ENCODE data around the gene MOSMO. TPM values are rescaled to one million over a fixed set of nuclear protein-coding genes. Genes with fewer than 3 reads are reported as not detected.

The MOSMO gene
- total and polyA plus RNA-seq, 2 of the 13 experiments (the other 11 are each of a cell fraction or from before 2014, with no cell fraction given), result 26.7 to 32.6 TPM

GRCh38 chr16:21997697-21998480 lies 10.0 kb upstream of the MOSMO start:
- no TSS peak for BruUV-seq (replicated peaks)
- CTCF ChIA-PET (ENCODE audit: low intra/inter-chr PET ratio, low total read pairs), result interaction anchor here (7.2 kb wide), 1 partner anchor 80 kb away, joined by 169 read pairs; no protein-coding TSS in a partner anchor
- Histone ChIP-seq H4K20me1 (ENCODE audit: insufficient read depth, low read length) (no peaks in the 10 kb centered on the region), H3K4me2 (ENCODE audit: low read depth, low read length) (peak overlapping the region; percentile 52), H3K27ac (ENCODE audit: extremely low read length, insufficient read depth, low read length) (peak overlapping the region; percentile 38), H2AFZ (ENCODE audit: low read length) (peak overlapping the region; percentile 74), H3K9me3 (ENCODE audit: low read length) (no peaks in the 10 kb centered on the region), H3K79me2 (ENCODE audit: insufficient read depth, low read length) (no peaks in the 10 kb centered on the region), H3K27me3 (ENCODE audit: control insufficient read depth in 1 of 2, insufficient read depth in 2 of 2, low read length in 2 of 2) (peaks cover 0 to under 1% of the 10 kb centered on the region in 2 experiments; a peak in 1 of 5 replicates), H3K9ac (ENCODE audit: insufficient read depth, low read depth, low read length) (no peak overlapping the region), H3K4me1 (ENCODE audit: insufficient read depth, low read length) (peaks cover 61% of the 10 kb centered on the region), H3K36me3 (replicated peaks in 1 of 2; ENCODE audit: control insufficient read depth in 1 of 2, insufficient read depth in 2 of 2, low read length in 2 of 2) (no peaks in the 10 kb centered on the region), H3K4me3 (replicated peaks in 1 of 3; ENCODE audit: insufficient read depth in 1 of 3, low read depth in 2 of 3, low read length in 3 of 3) (0 out of 6 replicates have a peak overlapping the region, but pooled peaks of 1 of the 3 experiments have one; percentile 12)
- DNase-seq (ENCODE audit: low spot score) (no peak), ATAC-seq (peak; percentile 41), FAIRE-seq (no peak)
- intact Hi-C loops (cut with micrococcal nuclease; ENCODE audit: unreplicated experiment), result no loop called here
- in situ Hi-C loops (cut with HindIII; ENCODE audit: extremely low pct_ligation_motif_present, low pct_unique_long_range_greater_than_20kb), result loop anchor here (5.0 kb wide), 2 partner anchors 99 to 189 kb away; no protein-coding TSS in a partner anchor
- POLR2A ChIA-PET, result interaction anchor here (0.9 to 1.9 kb wide), 5 partner anchors 10 to 194 kb away, joined by 4 to 8 read pairs (median 4); partner anchors contain the start of gene MOSMO
- WGBS (ENCODE audit: low lambda C conversion rate), result 59% methylated on average over 7 of the region's 7 CpGs
- no peak for TF ChIP-seq PLSCR1 (CRISPR knock-in tag; IDR thresholded peaks at IDR 0.05; ENCODE audit: borderline replicate concordance)
- 0 out of 2 replicates have a peak, but pooled peaks have one; percentile 13 for TF ChIP-seq CTCF (CRISPR knock-in tag; IDR thresholded peaks at IDR 0.05)
- no peak for TF ChIP-seq CREB1 (IDR thresholded peaks at IDR 0.05)
- TF ChIP-seq CREB1 (CRISPR knock-in tag; IDR thresholded peaks at IDR 0.05), result no peak
- TF ChIP-seq PATZ1 (CRISPR knock-in tag; IDR thresholded peaks at IDR 0.05), result peak; percentile 46
- peak; percentile 41; the same call in 1 of the 2 replicates for TF ChIP-seq ERF (CRISPR knock-in tag; IDR thresholded peaks at IDR 0.05)
- 0 out of 2 replicates have a peak, but pooled peaks have one; percentile 32 for TF ChIP-seq ZNF547 (CRISPR knock-in tag; IDR thresholded peaks at IDR 0.05)
- TF ChIP-seq ZNF335 (CRISPR knock-in tag; IDR thresholded peaks at IDR 0.05), result peak; percentile 29; the same call in 1 of the 2 replicates
- TF ChIP-seq MXD1 (CRISPR knock-in tag; IDR thresholded peaks at IDR 0.05), result no peak
- TF ChIP-seq ZFP41 (CRISPR knock-in tag; IDR thresholded peaks at IDR 0.05; ENCODE audit: borderline replicate concordance), result peak; percentile 3; the same call in 1 of the 2 replicates
- TF ChIP-seq ZNF558 (CRISPR knock-in tag; IDR thresholded peaks at IDR 0.05; ENCODE audit: borderline replicate concordance), result no peak

Data from HepG2 (cell line).